Testis (tissue), 2 donors: Measurements from ENCODE around the gene CUX1.

ENCODE experiments used
- CTCF ChIP-seq, 3 experiments: fragments of 450-650 bp in 2 of 3; fragments of 200-600 bp in 1 of 3; sonication (generic) in 1 of 3; IDR thresholded peaks; one replicate each; pipeline ENCODE4 v1.5.1; 2016 to 2019; ENCODE audit warnings: antibody characterized with exemption in 3 of 3, mild to moderate bottlenecking in 2 of 3, moderate library complexity in 1 of 3
- POLR2A ChIP-seq: fragments of 450-650 bp; IDR thresholded peaks from one replicate; pipeline ENCODE4 v1.6.1; 2017; ENCODE audit warnings: antibody characterized with exemption, mild to moderate bottlenecking, moderate library complexity

DNA sequence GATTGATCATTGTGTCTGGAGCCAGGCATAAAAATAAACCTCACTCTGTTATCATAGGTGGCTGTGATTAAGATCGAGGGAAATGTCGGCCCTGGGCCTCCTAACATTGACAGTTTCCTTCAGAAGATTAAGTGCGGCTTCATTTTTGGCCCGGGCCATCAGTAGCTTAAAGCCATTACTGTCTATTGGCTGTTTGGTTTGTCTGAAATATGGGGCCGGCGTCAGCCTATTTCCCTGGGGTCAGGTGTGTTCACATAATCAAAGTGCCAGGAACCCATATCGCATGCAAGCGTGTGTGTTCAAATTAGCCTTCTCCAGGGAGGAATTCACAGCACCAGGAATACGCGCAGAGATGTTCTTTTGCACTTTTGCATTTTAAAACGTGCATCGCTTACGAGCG, 114.7 kb downstream of the CUX1 start:
- no peak for TF ChIP-seq CTCF (IDR thresholded peaks at IDR 0.05)
- no peak for TF ChIP-seq POLR2A
